ENCODE measurements around the gene NUDCD3. TPM values are rescaled to one million over a fixed set of nuclear protein-coding genes. Genes with fewer than 3 reads are reported as not detected.

Gene NUDCD3
- total and polyA plus RNA-seq, 2 experiments from 2014 or later = 35.7 to 42.7 TPM

GRCh38 chr7:44539669-44540506, 49.4 kb upstream of the NUDCD3 start (continued):
- TF ChIP-seq ZNF462 (CRISPR knock-in tag; IDR thresholded peaks at IDR 0.05) (no peak), POLR2AphosphoS5 (IDR thresholded peaks at IDR 0.05; ENCODE audit: low read depth) (no peak), CREB1 (CRISPR knock-in tag; IDR thresholded peaks at IDR 0.05; ENCODE audit: low read depth) (no peak)

- Histone ChIP-seq H4K20me1 (replicated peaks; ENCODE audit: insufficient read depth) (no peaks in the 10 kb centered on the region), H3K36me3 (ENCODE audit: insufficient read depth) (no peaks in the 10 kb centered on the region), H3F3A (replicated peaks; ENCODE audit: low read depth) (no peaks in the 10 kb centered on the region), H3K4me2 (no peak overlapping the region), H3K4me1 (ENCODE audit: insufficient read depth) (no peaks in the 10 kb centered on the region), H3K27ac (ENCODE audit: low read depth) (no peak overlapping the region), H3K79me2 (replicated peaks; ENCODE audit: insufficient read depth) (no peaks in the 10 kb centered on the region), H3K27me3 (ENCODE audit: insufficient read depth) (no peaks in the 10 kb centered on the region), H3K4me3 (no peak overlapping the region), H3K9me2 (ENCODE audit: insufficient read depth) (no peaks in the 10 kb centered on the region), H2AFZ (no peak overlapping the region)
- H3K27me3 Mint-ChIP-seq (ENCODE audit: insufficient read depth, low read depth, poor library complexity) = peaks cover 15% of the 10 kb centered on the region
- DNase-seq (ENCODE audit: low spot score) (no peak), ATAC-seq (no peak)
- no peak for TF ChIP-seq ETS1 (IDR thresholded peaks at IDR 0.05)
- no peak for TF ChIP-seq EZH2phosphoT487 (IDR thresholded peaks at IDR 0.05; ENCODE audit: unreplicated experiment)
- no peak for TF ChIP-seq CREB1 (CRISPR knock-in tag; IDR thresholded peaks at IDR 0.05; ENCODE audit: low read depth)
- no peak for TF ChIP-seq ZNF114 (CRISPR knock-in tag; IDR thresholded peaks at IDR 0.05)
- TF ChIP-seq REST (IDR thresholded peaks at IDR 0.05; ENCODE audit: unreplicated experiment) = no peak
- no peak for TF ChIP-seq CTCF (conservative IDR thresholded peaks at IDR 0.05; ENCODE audit: low read depth in 2 of 2)
- TF ChIP-seq NANOG (IDR thresholded peaks at IDR 0.05; ENCODE audit: borderline replicate concordance) = no peak
- no peak overlapping the region for H3K27ac Mint-ChIP-seq
- H3K4me3 Mint-ChIP-seq = no peak overlapping the region
- H3K9me3 Mint-ChIP-seq = no peaks in the 10 kb centered on the region
- no peaks in the 10 kb centered on the region; the same call in 1 of the 3 replicates for H3K4me1 Mint-ChIP-seq
- no peaks in the 10 kb centered on the region; the same call in 2 of the 3 replicates for H3K36me3 Mint-ChIP-seq (ENCODE audit: low read depth)
Observed at GRCh38 chr7:44538798-44539668, 48.6 kb upstream of the NUDCD3 start.
